ENCODE measurements around the gene AKAP6. TPM values are rescaled to one million over a fixed set of nuclear protein-coding genes. Genes with fewer than 3 reads are reported as not detected.

The AKAP6 gene
- polyA plus RNA-seq, 3 donors from 2014 or later = not detected

- Mint-ChIP-seq H3K4me3 (no peak overlapping the region), H3K27ac (no peak overlapping the region), H3K9me3 (peaks cover 0 to 8% (median 0%) of the 10 kb centered on the region in 6 donors), H3K36me3 (no peaks in the 10 kb centered on the region), H3K4me1 (no peaks in the 10 kb centered on the region), H3K27me3 (ENCODE audit: low read depth in 3 of 3) (peaks cover 0 to 2% (median 2%) of the 10 kb centered on the region in 3 donors)
- DNase-seq = no peak
Observed at GRCh38 chr14:32468955-32469354, 139.9 kb downstream of the AKAP6 start.

DNA sequence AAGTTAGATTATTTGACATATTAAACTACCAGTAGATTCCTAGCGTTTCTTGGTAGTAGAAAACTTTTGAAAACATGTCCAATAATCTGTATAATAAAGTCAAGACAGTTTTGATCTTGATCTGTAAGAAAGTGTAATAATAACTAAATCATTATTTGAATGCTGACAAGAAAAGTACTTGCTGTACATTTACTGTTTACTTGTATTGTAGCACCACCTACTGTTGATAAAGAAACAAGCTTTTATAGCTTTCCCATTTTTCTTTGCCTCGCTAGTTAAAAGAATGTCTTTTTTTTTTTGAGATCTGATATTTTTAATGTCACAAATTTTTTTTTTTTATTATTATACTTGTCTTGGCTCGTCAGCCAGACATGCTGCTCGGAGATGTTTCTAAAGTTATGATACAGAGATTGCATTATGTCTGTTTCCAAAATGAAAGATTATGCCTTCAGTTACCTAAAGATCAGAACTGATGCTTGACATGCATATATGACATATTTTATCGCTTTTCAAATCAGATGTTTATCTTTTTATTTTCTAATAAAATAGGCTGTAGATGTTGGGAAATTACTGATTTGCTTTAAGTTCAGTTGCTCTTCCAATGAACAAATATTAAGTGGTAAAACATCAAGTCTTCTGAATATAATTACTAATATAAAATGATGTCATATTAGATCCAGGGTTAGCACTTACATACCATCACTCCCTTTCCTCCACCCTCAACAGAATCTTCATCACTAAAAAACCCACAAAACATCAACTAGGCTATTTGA, 140.5 kb downstream of the AKAP6 start:
- peaks cover 0 to 2% (median 2%) of the 10 kb centered on the region in 3 donors for H3K27me3 Mint-ChIP-seq (ENCODE audit: low read depth in 3 of 3)
- peaks cover 0 to 8% (median 0%) of the 10 kb centered on the region in 6 donors for H3K9me3 Mint-ChIP-seq
- no peak overlapping the region for H3K27ac Mint-ChIP-seq
- no peak for DNase-seq
- no peak overlapping the region for H3K4me3 Mint-ChIP-seq
- H3K36me3 Mint-ChIP-seq = no peaks in the 10 kb centered on the region
- no peaks in the 10 kb centered on the region for H3K4me1 Mint-ChIP-seq

DNA sequence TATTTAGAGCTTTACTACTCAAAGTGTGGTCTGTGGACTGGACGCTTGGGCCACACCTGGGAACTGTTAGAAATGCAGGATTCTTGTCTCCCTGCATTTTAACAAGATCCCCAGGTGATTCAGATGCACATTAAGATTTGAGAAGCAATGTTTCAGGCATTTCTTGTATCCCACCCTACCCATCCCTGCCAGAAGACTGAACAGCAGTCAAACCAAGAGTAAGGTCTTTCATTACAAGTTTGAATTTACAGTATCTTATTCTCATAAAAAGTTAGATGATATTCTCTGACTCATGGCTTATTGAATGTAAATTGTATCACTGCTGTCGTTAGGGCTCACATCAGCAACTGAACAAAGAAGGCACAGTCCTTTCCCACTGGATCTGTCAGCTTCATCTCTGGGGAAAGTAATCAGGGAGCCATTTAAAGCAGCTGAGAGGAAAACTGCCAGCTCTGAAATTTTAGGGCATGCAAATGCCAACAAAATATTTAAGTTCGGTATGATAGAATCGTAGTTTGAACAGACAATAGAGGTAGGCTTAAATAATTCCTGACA, 141.1 kb downstream of the AKAP6 start:
- Mint-ChIP-seq H3K4me1 (no peaks in the 10 kb centered on the region), H3K4me3 (no peak overlapping the region), H3K9me3 (peaks cover 0 to 8% (median 0%) of the 10 kb centered on the region in 6 donors), H3K27me3 (ENCODE audit: low read depth in 3 of 3) (peaks cover 0 to 2% (median 0%) of the 10 kb centered on the region in 3 donors), H3K36me3 (no peaks in the 10 kb centered on the region), H3K27ac (no peak overlapping the region)
- DNase-seq = no peak

DNA sequence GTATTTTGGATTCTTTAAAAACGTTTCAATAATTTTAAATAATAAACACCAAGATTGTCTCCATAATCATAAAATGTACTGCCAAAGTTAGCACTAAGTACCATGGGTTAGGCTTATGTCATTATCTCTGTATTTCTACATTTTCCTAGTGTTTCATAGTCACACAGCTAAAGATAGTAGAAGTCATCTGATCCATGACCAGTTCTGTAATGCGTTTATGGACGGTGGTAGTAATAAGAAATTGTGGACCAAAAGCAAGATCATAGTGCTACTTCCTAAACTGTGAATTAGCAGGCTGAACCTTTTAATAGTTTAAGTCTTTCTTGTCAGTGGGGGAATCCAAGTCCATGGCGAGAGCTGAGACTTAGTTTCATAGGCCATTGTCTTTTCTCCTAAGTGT, 142.1 kb downstream of the AKAP6 start:
- no peak for DNase-seq
- peaks cover 0 to 6% (median 0%) of the 10 kb centered on the region in 6 donors for H3K9me3 Mint-ChIP-seq

DNA sequence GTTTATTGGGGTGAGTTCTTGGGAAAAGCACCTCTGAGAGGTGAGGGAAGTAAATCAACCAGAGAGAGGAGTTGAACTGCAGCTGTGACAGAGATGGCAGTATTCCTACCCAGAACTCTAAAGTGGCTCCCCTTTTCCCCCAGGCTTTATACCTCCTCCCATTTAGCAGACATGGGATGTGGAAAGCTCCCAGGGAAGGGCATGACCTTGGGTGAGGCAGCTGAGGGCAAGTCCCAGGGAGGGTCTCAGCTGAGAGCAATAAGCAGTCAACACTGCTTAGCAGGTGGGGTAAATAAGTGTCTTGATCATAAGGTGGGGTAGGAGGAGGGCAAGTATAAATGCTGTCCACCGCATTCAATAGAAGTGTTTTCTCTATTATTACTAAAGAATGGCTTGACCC, 143.0 kb downstream of the AKAP6 start:
- Mint-ChIP-seq H3K9me3 (peaks cover 0 to 6% (median 0%) of the 10 kb centered on the region in 6 donors), H3K36me3 (no peaks in the 10 kb centered on the region), H3K27me3 (ENCODE audit: low read depth in 3 of 3) (peaks cover 0 to 2% (median 0%) of the 10 kb centered on the region in 3 donors), H3K27ac (no peak overlapping the region), H3K4me3 (no peak overlapping the region), H3K4me1 (no peaks in the 10 kb centered on the region)
- no peak for DNase-seq

More for the DNA sequence above, 142.1 kb downstream of the AKAP6 start:
- Mint-ChIP-seq H3K27me3 (ENCODE audit: low read depth in 3 of 3) (peaks cover 0 to 2% (median 0%) of the 10 kb centered on the region in 3 donors), H3K4me1 (no peaks in the 10 kb centered on the region), H3K27ac (no peak overlapping the region), H3K4me3 (no peak overlapping the region), H3K36me3 (no peaks in the 10 kb centered on the region)

GRCh38 chr14:32472512-32473463, 143.7 kb downstream of the AKAP6 start:
- H3K27ac Mint-ChIP-seq = no peak overlapping the region
- no peak overlapping the region for H3K4me3 Mint-ChIP-seq

GRCh38 chr14:32473464-32473855, 144.4 kb downstream of the AKAP6 start:
- no peak for DNase-seq
- H3K4me1 Mint-ChIP-seq = no peaks in the 10 kb centered on the region
- no peak overlapping the region for H3K4me3 Mint-ChIP-seq
- H3K36me3 Mint-ChIP-seq = no peaks in the 10 kb centered on the region
- H3K27me3 Mint-ChIP-seq (ENCODE audit: low read depth in 3 of 3) = peaks cover 0 to 2% (median 0%) of the 10 kb centered on the region in 3 donors
- peaks cover 0 to 6% (median 0%) of the 10 kb centered on the region in 6 donors for H3K9me3 Mint-ChIP-seq
- no peak overlapping the region for H3K27ac Mint-ChIP-seq

More at GRCh38 chr14:32472512-32473463, 143.7 kb downstream of the AKAP6 start:
- peaks cover 0 to 2% (median 0%) of the 10 kb centered on the region in 3 donors for H3K27me3 Mint-ChIP-seq (ENCODE audit: low read depth in 3 of 3)
- H3K36me3 Mint-ChIP-seq = no peaks in the 10 kb centered on the region
- DNase-seq = no peak
- peaks cover 0 to 6% (median 0%) of the 10 kb centered on the region in 6 donors for H3K9me3 Mint-ChIP-seq
- H3K4me1 Mint-ChIP-seq = no peaks in the 10 kb centered on the region

- DNase-seq = no peak
- no peaks in the 10 kb centered on the region for H3K4me1 Mint-ChIP-seq
Observed at GRCh38 chr14:32474478-32475195, 145.5 kb downstream of the AKAP6 start.

GRCh38 chr14:32476532-32476931, 147.4 kb downstream of the AKAP6 start:
- Mint-ChIP-seq H3K27me3 (ENCODE audit: low read depth in 3 of 3) (peaks cover 0 to 2% (median 0%) of the 10 kb centered on the region in 3 donors), H3K4me1 (no peaks in the 10 kb centered on the region), H3K4me3 (no peak overlapping the region), H3K27ac (no peak overlapping the region), H3K9me3 (peaks cover 0 to 6% (median 0%) of the 10 kb centered on the region in 6 donors), H3K36me3 (no peaks in the 10 kb centered on the region)
- no peak for DNase-seq

More at GRCh38 chr14:32474478-32475195, 145.5 kb downstream of the AKAP6 start:
- Mint-ChIP-seq H3K9me3 (peaks cover 0 to 6% (median 0%) of the 10 kb centered on the region in 6 donors), H3K36me3 (no peaks in the 10 kb centered on the region), H3K4me3 (no peak overlapping the region), H3K27me3 (ENCODE audit: low read depth in 3 of 3) (peaks cover 0 to 2% (median 0%) of the 10 kb centered on the region in 3 donors), H3K27ac (no peak overlapping the region)

DNA sequence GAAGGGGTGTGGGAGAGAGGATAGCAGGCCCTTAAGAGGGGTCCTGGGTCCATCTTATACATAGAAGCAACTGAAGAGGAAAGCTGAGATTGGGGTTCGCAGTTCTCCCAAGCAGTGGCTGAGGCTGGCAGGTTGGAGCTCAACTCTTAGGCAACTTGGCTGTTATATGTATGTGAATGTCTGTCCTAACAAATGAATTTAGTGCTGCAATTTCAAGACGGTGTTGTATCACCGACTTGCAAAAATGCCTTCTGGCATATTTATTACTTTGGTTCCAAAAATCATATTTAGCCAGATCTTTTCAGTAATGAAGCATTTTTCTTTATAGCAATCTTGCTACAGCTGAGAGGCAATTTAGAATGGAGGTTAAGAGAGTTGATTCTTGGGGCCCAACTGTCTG, 148.3 kb downstream of the AKAP6 start:
- H3K27ac Mint-ChIP-seq = no peak overlapping the region

DNA sequence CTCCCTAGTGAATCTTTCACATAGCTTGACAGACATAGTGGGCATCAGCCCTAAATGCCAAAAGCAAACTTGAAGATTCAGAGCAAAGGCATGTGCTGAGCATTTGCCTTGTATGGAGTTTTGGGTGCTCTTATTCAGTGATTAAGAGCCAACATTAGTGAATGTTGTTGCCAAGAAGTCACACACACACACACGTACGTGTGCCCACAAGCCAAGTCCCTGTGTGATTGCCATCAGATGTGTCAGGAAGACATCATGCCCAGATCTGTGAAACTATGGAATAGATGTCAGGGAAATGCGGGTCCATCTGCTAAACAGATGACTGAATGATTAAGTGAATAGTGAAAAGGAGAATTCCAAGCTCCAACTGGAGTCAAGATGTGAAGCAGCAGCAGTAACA, 149.0 kb downstream of the AKAP6 start:
- Mint-ChIP-seq H3K4me1 (no peaks in the 10 kb centered on the region), H3K27ac (no peak overlapping the region), H3K9me3 (peaks cover 0 to 5% (median 0%) of the 10 kb centered on the region in 6 donors), H3K36me3 (no peaks in the 10 kb centered on the region), H3K4me3 (no peak overlapping the region), H3K27me3 (ENCODE audit: low read depth in 3 of 3) (peaks cover 0 to 2% (median 0%) of the 10 kb centered on the region in 3 donors)
- DNase-seq = no peak

More for the DNA sequence above, 148.3 kb downstream of the AKAP6 start:
- H3K9me3 Mint-ChIP-seq = peaks cover 0 to 8% (median 0%) of the 10 kb centered on the region in 6 donors
- no peak for DNase-seq
- H3K36me3 Mint-ChIP-seq = no peaks in the 10 kb centered on the region
- peaks cover 0 to 2% (median 0%) of the 10 kb centered on the region in 3 donors for H3K27me3 Mint-ChIP-seq (ENCODE audit: low read depth in 3 of 3)
- no peak overlapping the region for H3K4me3 Mint-ChIP-seq
- no peaks in the 10 kb centered on the region for H3K4me1 Mint-ChIP-seq

DNA sequence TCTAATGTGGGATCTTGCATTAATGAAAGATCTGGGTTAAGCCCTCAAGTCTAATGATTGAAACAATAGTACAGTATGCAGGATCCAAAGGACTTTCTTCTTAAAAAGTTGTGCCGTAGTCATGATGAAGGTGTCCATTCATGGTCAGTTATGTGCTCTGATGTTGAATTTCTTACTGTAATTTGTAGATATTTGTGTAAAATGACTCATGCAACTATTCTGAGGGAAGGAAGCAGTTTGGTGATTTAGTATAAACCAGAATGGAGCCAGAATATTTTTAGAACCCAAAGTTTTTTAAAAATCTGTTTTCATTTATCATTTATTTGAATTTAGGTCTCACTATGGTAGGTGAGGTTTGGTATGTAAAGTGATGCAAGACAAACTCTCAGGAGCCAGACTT, 151.2 kb downstream of the AKAP6 start:
- Mint-ChIP-seq H3K4me3 (no peak overlapping the region), H3K27ac (no peak overlapping the region), H3K9me3 (peaks cover 0 to 2% (median 0%) of the 10 kb centered on the region in 6 donors), H3K27me3 (ENCODE audit: low read depth in 3 of 3) (no peaks in the 10 kb centered on the region), H3K4me1 (no peaks in the 10 kb centered on the region), H3K36me3 (no peaks in the 10 kb centered on the region)
- no peak for DNase-seq

- H3K4me3 Mint-ChIP-seq = no peak overlapping the region
Observed at GRCh38 chr14:32481707-32482106, 152.6 kb downstream of the AKAP6 start.

More at GRCh38 chr14:32481707-32482106, 152.6 kb downstream of the AKAP6 start:
- H3K9me3 Mint-ChIP-seq = peaks cover 0 to 5% (median 3%) of the 10 kb centered on the region in 6 donors
- no peaks in the 10 kb centered on the region for H3K4me1 Mint-ChIP-seq
- DNase-seq = no peak
- no peaks in the 10 kb centered on the region for H3K36me3 Mint-ChIP-seq
- peaks cover 0 to 4% (median 0%) of the 10 kb centered on the region in 3 donors for H3K27me3 Mint-ChIP-seq (ENCODE audit: low read depth in 3 of 3)
- no peak overlapping the region for H3K27ac Mint-ChIP-seq

Measured in immature natural killer cell (primary cell).